WTC11 (cell line): ENCODE results near the gene PDIK1L. TPM values are rescaled to one million over a fixed set of nuclear protein-coding genes. Genes with fewer than 3 reads are reported as not detected.

ENCODE experiments used
- ATAC-seq: fragments of 200-7000 bp; cut with Tn5 transposase; 2 replicates; pipeline ENCODE4 v1.10.0; 2021; ENCODE audit warnings: mild to moderate bottlenecking, moderate library complexity
- CTCF ChIA-PET: fragments of 300-600 bp; sonication (Branson Sonifier 250); formaldehyde crosslinking; loops from one replicate; lab custom pipeline; 2021; ENCODE audit warnings: antibody characterized with exemption; lab: Charles Lee
- POLR2A ChIA-PET: fragments of 350-600 bp; sonication (Branson Sonifier 250); formaldehyde crosslinking; loops from one replicate; lab custom pipeline; 2021; ENCODE audit warnings: antibody characterized with exemption; lab: Charles Lee
- DNase-seq: peaks from one replicate; pipeline ENCODE4 v3.0.0; 2021; ENCODE audit warnings: low spot score
- H3K27ac Mint-ChIP-seq: 2 replicates; pipeline ENCODE4 v1.8.0; 2021; ENCODE audit warnings: mixed read lengths
- H3K27me3 Mint-ChIP-seq: 2 replicates; pipeline ENCODE4 v1.8.0; 2021; ENCODE audit warnings: low read depth, mild to moderate bottlenecking, moderate library complexity, mixed read lengths
- H3K36me3 Mint-ChIP-seq: 2 replicates; pipeline ENCODE4 v1.8.0; 2021; ENCODE audit warnings: mixed read lengths
- H3K4me1 Mint-ChIP-seq: 2 replicates; pipeline ENCODE4 v1.8.0; 2022; ENCODE audit warnings: mixed read lengths
- H3K4me3 Mint-ChIP-seq: 2 replicates; pipeline ENCODE4 v1.8.0; 2021; ENCODE audit warnings: mild to moderate bottlenecking, moderate library complexity, mixed read lengths
- H3K9me3 Mint-ChIP-seq: 2 replicates; pipeline ENCODE4 v1.8.0; 2021; ENCODE audit warnings: mixed read lengths
- CREM ChIP-seq: sonication (generic); formaldehyde crosslinking; IDR thresholded peaks from 2 replicates; pipeline ENCODE4 v1.8.1; 2022; ENCODE audit warnings: mild to moderate bottlenecking, missing genetic modification reagents, moderate library complexity
- ELF4 ChIP-seq: sonication (generic); formaldehyde crosslinking; IDR thresholded peaks from 2 replicates; pipeline ENCODE4 v1.8.1; 2022; ENCODE audit warnings: low read depth, mild to moderate bottlenecking, moderate library complexity, missing genetic modification reagents
- GABPB1 ChIP-seq: sonication (generic); formaldehyde crosslinking; IDR thresholded peaks from 2 replicates; pipeline ENCODE4 v1.8.1; 2023; ENCODE audit warnings: mild to moderate bottlenecking, missing genetic modification reagents
- IRF2 ChIP-seq: sonication (generic); formaldehyde crosslinking; IDR thresholded peaks from 2 replicates; pipeline ENCODE4 v1.8.0; 2022; ENCODE audit warnings: low read depth, missing genetic modification reagents, borderline replicate concordance
- JUN ChIP-seq: sonication (generic); formaldehyde crosslinking; IDR thresholded peaks from 2 replicates; pipeline ENCODE4 v1.8.0; 2023; ENCODE audit warnings: mild to moderate bottlenecking, missing genetic modification reagents
- NFYB ChIP-seq: sonication (generic); formaldehyde crosslinking; conservative IDR thresholded peaks from 2 replicates; pipeline ENCODE4 v1.8.0; 2022; ENCODE audit warnings: low read depth, missing genetic modification reagents
- NR2C2 ChIP-seq: sonication (generic); formaldehyde crosslinking; IDR thresholded peaks from 2 replicates; pipeline ENCODE4 v1.8.0; 2022; ENCODE audit warnings: mild to moderate bottlenecking, missing genetic modification reagents
- NR3C1 ChIP-seq: sonication (generic); formaldehyde crosslinking; conservative IDR thresholded peaks from 2 replicates; pipeline ENCODE4 v1.8.1; 2023; ENCODE audit warnings: low read depth, mild to moderate bottlenecking, missing genetic modification reagents
- SMAD4 ChIP-seq: sonication (generic); formaldehyde crosslinking; IDR thresholded peaks from 2 replicates; pipeline ENCODE4 v1.8.0; 2022; ENCODE audit warnings: mild to moderate bottlenecking, missing genetic modification reagents
- TEAD4 ChIP-seq: sonication (generic); formaldehyde crosslinking; IDR thresholded peaks from 2 replicates; pipeline ENCODE4 v1.8.0; 2022; ENCODE audit warnings: mild to moderate bottlenecking, missing genetic modification reagents
- ZBTB21 ChIP-seq: sonication (generic); formaldehyde crosslinking; IDR thresholded peaks from 2 replicates; pipeline ENCODE4 v1.8.1; 2023; ENCODE audit warnings: mild to moderate bottlenecking, missing genetic modification reagents, borderline replicate concordance
- ZNF232 ChIP-seq: sonication (generic); formaldehyde crosslinking; IDR thresholded peaks from 2 replicates; pipeline ENCODE4 v1.8.0; 2022; ENCODE audit warnings: mild to moderate bottlenecking, missing genetic modification reagents
- ZNF317 ChIP-seq: sonication (generic); formaldehyde crosslinking; IDR thresholded peaks from 2 replicates; pipeline ENCODE4 v1.8.1; 2023; ENCODE audit warnings: low read depth, mild to moderate bottlenecking, moderate library complexity, missing genetic modification reagents, borderline replicate concordance
- ZNF423 ChIP-seq: fragments of 250-450 bp; sonication (Bioruptor Pico); IDR thresholded peaks from 2 replicates; pipeline ENCODE4 v2.1.2; 2022; ENCODE audit warnings: mild to moderate bottlenecking, moderate library complexity
- ZNF671 ChIP-seq: fragments of 250-450 bp; sonication (Bioruptor Pico); IDR thresholded peaks from 2 replicates; pipeline ENCODE4 v1.8.0; 2021; ENCODE audit warnings: mild to moderate bottlenecking
- total RNA-seq: library from RNA; stranded (reverse); gene quantifications from 3 replicates; pipeline ENCODE4 v1.2.3, GENCODE V29; 2021
- TF ChIP-seq, protein P1 (sequence below): fragments of 200-600 bp; IDR thresholded peaks from 2 replicates; pipeline ENCODE4 v1.8.0; 2022; ENCODE audit warnings: antibody characterized with exemption
- TF ChIP-seq, protein P2 (sequence below): sonication (generic); formaldehyde crosslinking; IDR thresholded peaks from 2 replicates; pipeline ENCODE4 v1.8.0; 2022; ENCODE audit warnings: mild to moderate bottlenecking, missing genetic modification reagents
- TF ChIP-seq, protein P3 (sequence below): fragments of 250-450 bp; sonication (Bioruptor Pico); IDR thresholded peaks from 2 replicates; pipeline ENCODE4 v1.9.0; 2021; ENCODE audit warnings: mild to moderate bottlenecking
- TF ChIP-seq, protein P4 (sequence below): fragments of 250-450 bp; sonication (Bioruptor Pico); conservative IDR thresholded peaks from 2 replicates; pipeline ENCODE4 v1.9.0; 2021; ENCODE audit warnings: mild to moderate bottlenecking
- TF ChIP-seq, protein P5 (sequence below): sonication (generic); formaldehyde crosslinking; IDR thresholded peaks from 2 replicates; pipeline ENCODE4 v1.8.0; 2022; ENCODE audit warnings: missing genetic modification reagents

PDIK1L gene
- total RNA-seq, 1 experiment from 2014 or later, result 5.5 TPM

DNA sequence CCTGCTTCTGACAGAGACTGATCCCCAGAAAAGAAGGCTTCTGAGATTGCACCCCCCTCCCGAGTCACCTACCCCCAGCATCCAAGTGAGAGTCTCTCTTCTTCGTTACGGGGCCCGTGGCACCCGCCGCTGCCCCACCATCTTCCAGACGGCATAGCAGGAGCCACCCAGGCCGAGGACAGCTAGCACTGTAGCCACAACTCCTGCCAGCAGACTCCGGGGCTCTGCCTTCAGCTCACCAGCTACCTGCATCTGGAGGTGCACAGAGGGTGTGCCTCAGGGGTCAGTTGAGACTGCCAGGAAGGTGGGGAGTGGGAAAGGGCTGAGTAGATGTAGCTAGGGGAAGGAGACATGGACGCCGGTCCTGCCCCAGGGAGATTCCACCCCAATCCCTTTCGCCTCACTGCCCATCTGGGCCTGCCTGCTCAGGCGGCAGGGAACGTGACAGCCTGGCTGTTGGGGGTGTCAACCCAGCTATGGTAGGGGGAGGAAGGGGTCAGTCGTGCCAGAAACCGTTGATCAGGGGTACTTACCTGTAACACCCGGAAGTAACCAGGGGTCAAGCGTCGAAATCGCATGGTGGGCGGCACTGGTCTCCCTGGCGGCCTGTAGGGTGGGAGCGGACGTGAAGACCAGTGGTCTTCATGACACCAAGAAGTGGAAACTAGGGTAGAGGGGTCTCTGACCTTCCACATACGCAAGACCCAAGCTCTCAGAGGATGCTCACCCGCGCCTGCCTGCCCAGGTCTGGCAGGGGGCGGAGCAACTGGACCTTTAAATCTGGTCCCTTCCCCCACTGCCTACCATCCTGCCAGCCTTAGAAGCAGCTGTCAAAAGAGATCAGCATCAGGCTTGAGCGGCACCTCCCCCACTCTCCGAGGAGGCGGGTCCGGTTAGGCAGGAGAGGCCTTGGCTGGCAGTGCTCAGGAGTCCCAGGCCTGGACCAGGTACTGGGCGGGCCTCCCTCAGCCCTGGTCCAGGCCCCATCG lies 59.8 kb downstream of the PDIK1L start, which contains the start of gene ZNF593OS:
Gene ZNF593OS (minus strand): TSS at position 749 of the 989 bp plus-strand sequence. CDS start 171 bp downstream, at position 578.
- H3K27ac Mint-ChIP-seq, result no peak within 1 kb of the TSS
- H3K4me1 Mint-ChIP-seq, result peaks cover 19% of the 10 kb centered on the region
- peaks cover 3% of the 10 kb centered on the region for H3K27me3 Mint-ChIP-seq
- H3K4me3 Mint-ChIP-seq, result peak within 1 kb of the TSS; percentile 85
- ChIA-PET POLR2A (interaction anchor here (0.6 kb wide), 1 partner anchor 16 kb away, joined by 4 read pairs; no protein-coding TSS in a partner anchor), CTCF (interaction anchor here (1.3 to 4.0 kb wide), 4 partner anchors 18 to 108 kb away, joined by 3 to 46 read pairs (median 15); partner anchors contain the start of genes CATSPER4 and CEP85)
- DNase-seq (no peak), ATAC-seq (no peak)
- TF ChIP-seq ZNF423 (no peak), TEAD4 (no peak), NR3C1 (CRISPR knock-in tag) (no peak), NR2C2 (CRISPR knock-in tag) (no peak), NFYB (CRISPR knock-in tag) (no peak), CREM (no peak), ZNF232 (CRISPR knock-in tag) (no peak), ELF4 (no peak), ZNF671 (no peak), GABPB1 (CRISPR knock-in tag) (no peak), JUN (CRISPR knock-in tag) (no peak), SMAD4 (CRISPR knock-in tag) (no peak), IRF2 (CRISPR knock-in tag) (no peak), ZBTB21 (CRISPR knock-in tag) (no peak), ZNF317 (no peak)
- TF ChIP-seq, protein P1, sequence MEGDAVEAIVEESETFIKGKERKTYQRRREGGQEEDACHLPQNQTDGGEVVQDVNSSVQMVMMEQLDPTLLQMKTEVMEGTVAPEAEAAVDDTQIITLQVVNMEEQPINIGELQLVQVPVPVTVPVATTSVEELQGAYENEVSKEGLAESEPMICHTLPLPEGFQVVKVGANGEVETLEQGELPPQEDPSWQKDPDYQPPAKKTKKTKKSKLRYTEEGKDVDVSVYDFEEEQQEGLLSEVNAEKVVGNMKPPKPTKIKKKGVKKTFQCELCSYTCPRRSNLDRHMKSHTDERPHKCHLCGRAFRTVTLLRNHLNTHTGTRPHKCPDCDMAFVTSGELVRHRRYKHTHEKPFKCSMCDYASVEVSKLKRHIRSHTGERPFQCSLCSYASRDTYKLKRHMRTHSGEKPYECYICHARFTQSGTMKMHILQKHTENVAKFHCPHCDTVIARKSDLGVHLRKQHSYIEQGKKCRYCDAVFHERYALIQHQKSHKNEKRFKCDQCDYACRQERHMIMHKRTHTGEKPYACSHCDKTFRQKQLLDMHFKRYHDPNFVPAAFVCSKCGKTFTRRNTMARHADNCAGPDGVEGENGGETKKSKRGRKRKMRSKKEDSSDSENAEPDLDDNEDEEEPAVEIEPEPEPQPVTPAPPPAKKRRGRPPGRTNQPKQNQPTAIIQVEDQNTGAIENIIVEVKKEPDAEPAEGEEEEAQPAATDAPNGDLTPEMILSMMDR, result no peak
- TF ChIP-seq, protein P2, sequence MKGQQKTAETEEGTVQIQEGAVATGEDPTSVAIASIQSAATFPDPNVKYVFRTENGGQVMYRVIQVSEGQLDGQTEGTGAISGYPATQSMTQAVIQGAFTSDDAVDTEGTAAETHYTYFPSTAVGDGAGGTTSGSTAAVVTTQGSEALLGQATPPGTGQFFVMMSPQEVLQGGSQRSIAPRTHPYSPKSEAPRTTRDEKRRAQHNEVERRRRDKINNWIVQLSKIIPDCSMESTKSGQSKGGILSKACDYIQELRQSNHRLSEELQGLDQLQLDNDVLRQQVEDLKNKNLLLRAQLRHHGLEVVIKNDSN (CRISPR knock-in tag), result no peak
- TF ChIP-seq, protein P3, sequence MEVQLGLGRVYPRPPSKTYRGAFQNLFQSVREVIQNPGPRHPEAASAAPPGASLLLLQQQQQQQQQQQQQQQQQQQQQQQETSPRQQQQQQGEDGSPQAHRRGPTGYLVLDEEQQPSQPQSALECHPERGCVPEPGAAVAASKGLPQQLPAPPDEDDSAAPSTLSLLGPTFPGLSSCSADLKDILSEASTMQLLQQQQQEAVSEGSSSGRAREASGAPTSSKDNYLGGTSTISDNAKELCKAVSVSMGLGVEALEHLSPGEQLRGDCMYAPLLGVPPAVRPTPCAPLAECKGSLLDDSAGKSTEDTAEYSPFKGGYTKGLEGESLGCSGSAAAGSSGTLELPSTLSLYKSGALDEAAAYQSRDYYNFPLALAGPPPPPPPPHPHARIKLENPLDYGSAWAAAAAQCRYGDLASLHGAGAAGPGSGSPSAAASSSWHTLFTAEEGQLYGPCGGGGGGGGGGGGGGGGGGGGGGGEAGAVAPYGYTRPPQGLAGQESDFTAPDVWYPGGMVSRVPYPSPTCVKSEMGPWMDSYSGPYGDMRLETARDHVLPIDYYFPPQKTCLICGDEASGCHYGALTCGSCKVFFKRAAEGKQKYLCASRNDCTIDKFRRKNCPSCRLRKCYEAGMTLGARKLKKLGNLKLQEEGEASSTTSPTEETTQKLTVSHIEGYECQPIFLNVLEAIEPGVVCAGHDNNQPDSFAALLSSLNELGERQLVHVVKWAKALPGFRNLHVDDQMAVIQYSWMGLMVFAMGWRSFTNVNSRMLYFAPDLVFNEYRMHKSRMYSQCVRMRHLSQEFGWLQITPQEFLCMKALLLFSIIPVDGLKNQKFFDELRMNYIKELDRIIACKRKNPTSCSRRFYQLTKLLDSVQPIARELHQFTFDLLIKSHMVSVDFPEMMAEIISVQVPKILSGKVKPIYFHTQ, result no peak
- TF ChIP-seq, protein P4, sequence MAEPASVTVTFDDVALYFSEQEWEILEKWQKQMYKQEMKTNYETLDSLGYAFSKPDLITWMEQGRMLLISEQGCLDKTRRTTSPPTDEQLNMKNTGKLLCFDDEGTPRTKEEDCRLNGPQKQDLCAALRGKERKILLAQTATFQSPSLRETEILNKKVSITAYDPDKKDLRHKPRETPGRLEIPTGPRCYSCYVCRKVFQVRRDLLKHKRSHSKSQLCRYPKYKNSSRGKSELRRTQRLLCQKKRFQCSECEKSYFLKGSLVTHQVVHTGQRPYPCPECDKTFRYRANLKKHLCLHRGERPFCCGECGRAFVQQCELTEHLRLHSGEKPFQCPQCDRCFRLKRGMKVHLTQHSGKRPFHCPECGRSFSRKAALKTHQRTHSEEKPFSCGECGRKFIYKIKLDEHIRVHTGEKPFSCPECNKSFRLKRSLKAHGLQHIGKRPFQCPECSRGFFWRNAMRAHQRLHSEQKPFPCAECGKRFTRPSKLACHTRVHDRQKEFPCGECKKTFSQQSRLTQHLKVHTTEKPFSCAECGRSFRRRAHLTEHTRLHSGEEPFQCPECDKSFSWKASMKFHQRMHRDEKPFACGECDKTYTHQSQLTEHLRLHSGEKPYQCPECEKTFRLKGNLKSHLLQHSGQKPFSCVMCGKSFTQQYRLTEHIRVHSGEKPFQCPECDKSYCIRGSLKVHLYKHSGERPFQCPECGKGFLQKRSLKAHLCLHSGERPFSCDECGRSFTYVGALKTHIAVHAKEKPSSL (CRISPR knock-in tag), result no peak
- TF ChIP-seq, protein P5, sequence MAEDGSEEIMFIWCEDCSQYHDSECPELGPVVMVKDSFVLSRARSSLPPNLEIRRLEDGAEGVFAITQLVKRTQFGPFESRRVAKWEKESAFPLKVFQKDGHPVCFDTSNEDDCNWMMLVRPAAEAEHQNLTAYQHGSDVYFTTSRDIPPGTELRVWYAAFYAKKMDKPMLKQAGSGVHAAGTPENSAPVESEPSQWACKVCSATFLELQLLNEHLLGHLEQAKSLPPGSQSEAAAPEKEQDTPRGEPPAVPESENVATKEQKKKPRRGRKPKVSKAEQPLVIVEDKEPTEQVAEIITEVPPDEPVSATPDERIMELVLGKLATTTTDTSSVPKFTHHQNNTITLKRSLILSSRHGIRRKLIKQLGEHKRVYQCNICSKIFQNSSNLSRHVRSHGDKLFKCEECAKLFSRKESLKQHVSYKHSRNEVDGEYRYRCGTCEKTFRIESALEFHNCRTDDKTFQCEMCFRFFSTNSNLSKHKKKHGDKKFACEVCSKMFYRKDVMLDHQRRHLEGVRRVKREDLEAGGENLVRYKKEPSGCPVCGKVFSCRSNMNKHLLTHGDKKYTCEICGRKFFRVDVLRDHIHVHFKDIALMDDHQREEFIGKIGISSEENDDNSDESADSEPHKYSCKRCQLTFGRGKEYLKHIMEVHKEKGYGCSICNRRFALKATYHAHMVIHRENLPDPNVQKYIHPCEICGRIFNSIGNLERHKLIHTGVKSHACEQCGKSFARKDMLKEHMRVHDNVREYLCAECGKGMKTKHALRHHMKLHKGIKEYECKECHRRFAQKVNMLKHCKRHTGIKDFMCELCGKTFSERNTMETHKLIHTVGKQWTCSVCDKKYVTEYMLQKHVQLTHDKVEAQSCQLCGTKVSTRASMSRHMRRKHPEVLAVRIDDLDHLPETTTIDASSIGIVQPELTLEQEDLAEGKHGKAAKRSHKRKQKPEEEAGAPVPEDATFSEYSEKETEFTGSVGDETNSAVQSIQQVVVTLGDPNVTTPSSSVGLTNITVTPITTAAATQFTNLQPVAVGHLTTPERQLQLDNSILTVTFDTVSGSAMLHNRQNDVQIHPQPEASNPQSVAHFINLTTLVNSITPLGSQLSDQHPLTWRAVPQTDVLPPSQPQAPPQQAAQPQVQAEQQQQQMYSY, result no peak
- H3K36me3 Mint-ChIP-seq, result no peaks in the 10 kb centered on the region
- no peaks in the 10 kb centered on the region for H3K9me3 Mint-ChIP-seq
